Loucy (cell line): Measurements from ENCODE around the gene TRAPPC12.
"Not testable (repeated sequence)": the region's sequence is repeated elsewhere in the genome, so short reads cannot be mapped to it uniquely, and the experiment has no call there.

Source experiments
- EZH2phosphoT487 ChIP-seq: fragments of 200-600 bp; IDR thresholded peaks from 2 replicates; pipeline ENCODE4 v1.6.1; 2018; ENCODE audit warnings: antibody characterized with exemption, mild to moderate bottlenecking, moderate library complexity, borderline replicate concordance
- TF ChIP-seq, protein P1 (sequence below): fragments of 200-600 bp; sonication (generic); conservative IDR thresholded peaks from 2 replicates; pipeline ENCODE4 v1.5.1; 2014; ENCODE audit warnings: mild to moderate bottlenecking, antibody characterized with exemption, low read length

DNA sequence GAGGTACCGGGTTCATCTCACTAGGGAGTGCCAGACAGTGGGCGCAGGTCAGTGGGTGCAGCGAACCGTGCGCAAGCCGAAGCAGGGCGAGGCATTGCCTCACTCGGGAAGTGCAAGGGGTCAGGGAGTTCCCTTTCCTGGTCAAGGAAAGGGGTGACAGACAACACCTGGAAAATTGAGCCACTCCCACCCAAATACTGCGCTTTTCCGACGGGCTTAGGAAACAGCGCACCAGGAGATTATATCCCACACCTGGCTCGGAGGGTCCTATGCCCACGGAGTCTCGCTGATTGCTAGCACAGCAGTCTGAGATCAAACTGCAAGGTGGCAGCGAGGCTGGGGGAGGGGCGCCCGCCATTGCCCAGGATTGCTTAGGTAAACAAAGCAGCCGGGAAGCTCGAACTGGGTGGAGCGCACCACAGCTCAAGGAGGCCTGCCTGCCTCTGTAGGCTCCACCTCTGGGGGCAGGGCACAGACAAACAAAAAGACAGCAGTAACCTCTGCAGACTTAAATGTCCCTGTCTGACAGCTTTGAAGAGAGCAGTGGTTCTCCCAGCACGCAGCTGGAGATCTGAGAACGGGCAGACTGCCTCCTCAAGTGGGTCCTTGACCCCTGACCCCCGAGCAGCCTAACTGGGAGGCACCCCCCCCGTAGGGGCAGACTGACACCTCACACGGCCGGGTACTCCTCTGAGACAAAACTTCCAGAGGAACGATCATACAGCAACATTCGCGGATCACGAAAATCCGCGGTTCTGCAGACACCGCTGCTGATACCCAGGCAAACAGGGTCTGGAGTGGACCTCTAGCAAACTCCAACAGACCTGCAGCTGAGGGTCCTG, 9.9 kb upstream of the TRAPPC12 start:
- TF ChIP-seq, protein P1, sequence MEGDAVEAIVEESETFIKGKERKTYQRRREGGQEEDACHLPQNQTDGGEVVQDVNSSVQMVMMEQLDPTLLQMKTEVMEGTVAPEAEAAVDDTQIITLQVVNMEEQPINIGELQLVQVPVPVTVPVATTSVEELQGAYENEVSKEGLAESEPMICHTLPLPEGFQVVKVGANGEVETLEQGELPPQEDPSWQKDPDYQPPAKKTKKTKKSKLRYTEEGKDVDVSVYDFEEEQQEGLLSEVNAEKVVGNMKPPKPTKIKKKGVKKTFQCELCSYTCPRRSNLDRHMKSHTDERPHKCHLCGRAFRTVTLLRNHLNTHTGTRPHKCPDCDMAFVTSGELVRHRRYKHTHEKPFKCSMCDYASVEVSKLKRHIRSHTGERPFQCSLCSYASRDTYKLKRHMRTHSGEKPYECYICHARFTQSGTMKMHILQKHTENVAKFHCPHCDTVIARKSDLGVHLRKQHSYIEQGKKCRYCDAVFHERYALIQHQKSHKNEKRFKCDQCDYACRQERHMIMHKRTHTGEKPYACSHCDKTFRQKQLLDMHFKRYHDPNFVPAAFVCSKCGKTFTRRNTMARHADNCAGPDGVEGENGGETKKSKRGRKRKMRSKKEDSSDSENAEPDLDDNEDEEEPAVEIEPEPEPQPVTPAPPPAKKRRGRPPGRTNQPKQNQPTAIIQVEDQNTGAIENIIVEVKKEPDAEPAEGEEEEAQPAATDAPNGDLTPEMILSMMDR: not testable (repeated sequence)
- TF ChIP-seq EZH2phosphoT487: not testable (repeated sequence)
